Inflammatory macrophage treated with lipopolysaccharide for 1 hour (primary cell): ENCODE data around the gene C16orf89.
"Not testable (repeated sequence)": the region's sequence is repeated elsewhere in the genome, so short reads cannot be mapped to it uniquely, and the experiment has no call there.

Experiments used
- DNase-seq, 2 donors: peaks; one replicate each; pipeline ENCODE4 v3.0.0-alpha.2; 2020 to 2022

The C16orf89 gene

GRCh38 chr16:5059386-5060072 is 6.2 kb downstream of the C16orf89 start:
- DNase-seq: no peak

- peak in 1 of 2 donors; percentile 35 for DNase-seq
Measured at GRCh38 chr16:5058476-5058875, 7.3 kb downstream of the C16orf89 start.

GRCh38 chr16:5056352-5056751 is 9.4 kb downstream of the C16orf89 start:
- DNase-seq: peak; percentile 33 to 41

DNA sequence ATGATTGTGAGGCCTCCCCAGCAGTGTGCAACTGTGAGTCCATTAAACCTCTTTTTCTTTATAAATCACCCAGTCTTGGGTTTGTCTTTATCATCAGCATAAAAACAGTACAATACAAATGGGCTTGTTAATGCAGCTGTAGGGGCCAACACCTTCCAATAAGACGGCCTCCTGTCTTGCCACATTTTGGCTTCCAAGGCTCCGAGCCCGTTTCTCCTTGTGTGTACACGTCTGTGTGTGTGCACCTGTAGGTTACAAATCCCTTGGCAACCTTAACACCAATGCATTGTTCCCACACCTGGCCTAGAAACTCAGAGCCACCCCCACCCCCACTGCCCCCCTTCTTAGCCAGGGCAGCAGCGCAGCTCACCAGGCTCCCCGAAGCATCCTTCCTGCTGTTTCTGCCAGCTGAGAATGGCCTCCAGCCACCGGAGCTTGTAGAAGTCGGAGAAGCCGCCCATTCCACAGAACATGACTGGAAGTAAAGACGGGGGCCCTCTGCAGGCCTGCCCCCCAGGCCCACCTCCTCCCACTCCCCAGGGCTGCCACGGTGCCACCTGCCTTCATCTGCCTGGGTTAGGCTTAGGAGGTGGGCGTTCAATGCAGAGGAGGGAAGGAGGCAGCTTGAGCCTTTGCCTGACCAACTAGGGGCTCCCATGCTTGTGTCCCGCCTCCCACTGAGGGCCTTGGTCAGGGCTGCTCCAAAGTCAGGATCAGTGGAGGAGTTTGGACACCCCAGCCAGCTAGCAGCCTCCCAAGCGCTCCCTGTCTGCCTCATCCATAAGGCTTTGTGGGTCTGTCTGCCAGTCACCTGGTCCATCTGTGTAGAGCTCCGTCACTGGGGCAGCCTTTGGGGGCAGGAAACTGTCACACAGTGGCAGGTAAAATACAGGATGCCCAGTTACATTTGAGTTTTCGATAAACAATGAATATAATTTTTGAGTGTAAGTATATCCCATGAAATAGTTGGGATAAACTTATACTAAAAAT is 10.6 kb downstream of the C16orf89 start:
- DNase-seq: no peak

GRCh38 chr16:5046914-5047313 is 18.8 kb downstream of the C16orf89 start:
- DNase-seq: no peak

DNA sequence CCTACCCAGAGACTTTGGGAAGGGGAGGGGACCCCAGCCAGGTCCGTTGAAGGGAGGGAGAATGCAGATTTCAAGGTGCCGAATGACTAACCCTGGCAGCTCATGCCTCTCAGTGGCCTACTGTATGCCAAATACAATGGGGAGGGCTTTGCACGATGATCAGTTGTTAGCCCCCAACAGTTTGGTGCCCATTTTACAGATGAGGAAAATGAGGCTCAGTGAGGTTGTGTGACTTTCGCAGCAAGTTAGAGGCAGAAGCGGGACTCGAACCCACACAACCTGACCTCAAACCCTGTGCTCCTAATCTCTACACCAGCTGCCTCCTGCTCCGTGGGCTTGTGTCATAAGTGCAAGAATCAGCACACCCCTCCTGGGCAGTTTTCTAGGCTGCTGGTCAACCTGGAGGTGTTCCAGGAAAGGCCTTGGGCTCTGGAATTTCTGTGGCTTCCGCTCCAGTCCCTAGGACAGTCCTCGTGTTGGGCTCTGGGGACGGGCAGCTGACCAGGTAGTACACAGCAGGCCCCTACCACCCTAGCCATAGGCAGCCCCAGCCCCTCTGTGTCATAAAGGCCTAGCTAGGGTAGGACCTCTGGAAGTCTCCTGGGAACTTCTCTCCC is 20.1 kb downstream of the C16orf89 start:
- DNase-seq: no peak

- not testable (repeated sequence) for DNase-seq
Measured at GRCh38 chr16:5044581-5044980, 21.2 kb downstream of the C16orf89 start.

- no peak for DNase-seq
Measured at GRCh38 chr16:5044011-5044540, 21.7 kb downstream of the C16orf89 start.

DNA sequence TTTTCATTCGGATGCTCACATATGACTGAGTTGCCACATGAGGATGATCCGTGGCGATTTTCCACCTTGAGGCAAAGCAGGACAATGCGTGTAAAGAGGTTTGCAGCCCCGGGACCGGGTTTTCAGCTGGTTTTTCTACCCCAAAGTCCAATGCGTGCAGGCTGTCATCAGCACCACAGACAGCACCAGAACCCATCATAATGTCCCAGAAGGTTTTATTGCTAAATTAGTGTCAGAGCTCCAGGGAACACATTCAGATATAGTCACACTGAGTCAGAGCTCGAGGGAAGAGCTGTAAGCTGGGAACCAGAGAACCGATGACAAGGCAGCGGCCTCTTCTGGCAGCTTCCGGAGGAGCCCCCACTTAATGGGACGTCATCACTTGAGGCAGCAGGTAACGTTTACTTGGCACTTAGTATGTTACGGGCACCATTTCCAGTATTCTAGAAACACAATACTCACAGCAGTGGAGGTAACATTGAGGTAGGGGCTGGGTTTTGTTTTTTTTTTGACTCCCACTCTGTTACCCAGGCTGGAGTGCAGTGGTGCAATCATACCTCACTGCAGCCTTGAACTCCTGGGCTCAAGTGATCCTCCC is 23.1 kb downstream of the C16orf89 start:
- DNase-seq: no peak

DNA sequence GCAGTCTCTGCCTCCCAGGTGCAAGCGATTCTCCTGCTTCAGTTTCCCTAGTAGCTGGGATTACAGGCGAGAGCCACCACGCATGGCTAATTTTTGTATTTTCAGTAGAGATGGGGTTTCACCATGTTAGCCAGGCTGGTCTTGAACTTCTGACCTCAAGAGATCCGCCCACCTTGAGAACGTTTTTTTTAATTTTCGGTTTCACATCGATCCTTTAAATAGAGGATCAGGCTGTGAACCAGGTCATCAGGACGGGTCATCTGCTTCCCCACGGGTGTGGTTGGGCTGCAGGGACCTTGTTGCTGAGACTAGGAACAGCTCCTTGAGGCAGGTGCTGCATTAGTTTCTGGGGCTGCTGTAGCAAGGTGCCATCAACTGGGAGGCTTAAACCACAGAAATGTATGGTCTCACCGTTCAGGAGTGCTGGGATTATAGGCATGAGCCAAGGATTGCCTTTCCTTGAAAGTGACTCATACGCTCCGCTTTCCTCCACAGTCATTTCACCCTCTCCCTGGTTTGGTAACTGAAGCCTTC is 24.1 kb downstream of the C16orf89 start:
- no peak for DNase-seq

GRCh38 chr16:5040451-5040850 is 25.3 kb downstream of the C16orf89 start:
- no peak for DNase-seq

GRCh38 chr16:5036228-5037156 is 29.3 kb downstream of the C16orf89 start:
- no peak for DNase-seq

GRCh38 chr16:5035909-5036227 is 29.9 kb downstream of the C16orf89 start:
- DNase-seq: no peak

DNA sequence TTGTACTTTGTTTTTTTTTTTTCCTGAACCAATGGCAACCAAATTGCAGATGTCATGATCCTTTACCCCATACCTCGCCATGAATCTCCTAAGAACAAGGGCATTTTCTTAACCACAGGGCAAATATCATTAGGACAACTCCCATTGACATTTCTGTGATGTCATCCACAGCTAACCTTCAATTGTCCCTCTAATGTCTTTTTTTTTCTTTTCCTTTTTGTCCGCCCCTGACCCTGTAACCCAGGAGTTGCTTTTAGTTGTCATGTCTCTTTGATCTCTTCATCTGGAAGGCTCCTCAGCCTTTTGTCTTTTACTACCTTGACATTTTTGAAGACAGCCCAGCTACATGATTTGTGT is 31.6 kb downstream of the C16orf89 start:
- DNase-seq: no peak

DNA sequence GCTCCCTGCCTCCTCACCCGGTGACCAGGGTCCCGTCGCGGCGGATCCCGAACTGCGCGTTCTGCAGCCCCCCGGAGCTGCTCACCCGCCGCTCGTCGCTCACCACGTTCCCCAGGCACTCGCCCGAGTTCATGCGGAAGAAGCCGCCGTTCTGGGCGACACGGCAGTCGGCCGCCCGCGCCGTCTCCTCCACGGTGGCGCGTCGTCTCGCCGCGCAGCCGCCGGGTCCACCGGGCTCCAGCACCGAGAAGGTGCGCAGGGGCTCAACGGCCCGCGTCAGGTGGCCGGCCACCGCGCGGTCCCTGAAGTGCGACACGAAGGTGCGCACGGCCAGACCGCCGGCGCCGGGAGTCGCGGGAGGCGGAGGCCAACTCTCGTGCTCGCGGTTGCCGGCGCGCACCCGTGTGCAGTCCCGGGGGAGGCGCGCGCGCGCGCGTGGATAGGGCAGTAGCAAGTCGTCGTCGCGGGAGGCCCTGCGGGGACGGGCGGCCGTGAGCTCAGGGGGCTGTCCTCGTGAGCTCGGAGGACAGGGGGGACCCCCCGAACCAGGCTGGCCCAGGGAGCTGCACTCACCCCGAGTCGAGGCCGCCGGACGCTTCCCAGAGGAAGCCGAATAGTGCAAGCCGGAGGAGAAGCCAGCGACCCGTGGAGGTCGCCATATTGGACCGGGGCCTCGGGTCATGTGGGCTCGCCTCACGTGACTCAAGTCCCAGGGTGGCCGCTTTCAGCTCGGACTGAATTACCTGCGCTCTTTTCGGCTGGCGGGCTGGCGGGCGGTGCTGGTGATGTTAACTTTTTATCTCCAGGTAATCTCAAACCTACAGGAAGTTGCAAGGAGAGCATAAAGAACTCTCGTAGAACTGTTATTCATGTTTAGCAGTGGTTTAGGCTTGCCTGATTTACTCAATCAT is 32.2 kb downstream of the C16orf89 start, which contains the start of gene NAGPA:
Gene NAGPA (minus strand): TSS at position 680 of the 911 bp plus-strand sequence. CDS start 21 bp downstream, at position 659.
- peak; percentile 63 to 75 for DNase-seq

DNA sequence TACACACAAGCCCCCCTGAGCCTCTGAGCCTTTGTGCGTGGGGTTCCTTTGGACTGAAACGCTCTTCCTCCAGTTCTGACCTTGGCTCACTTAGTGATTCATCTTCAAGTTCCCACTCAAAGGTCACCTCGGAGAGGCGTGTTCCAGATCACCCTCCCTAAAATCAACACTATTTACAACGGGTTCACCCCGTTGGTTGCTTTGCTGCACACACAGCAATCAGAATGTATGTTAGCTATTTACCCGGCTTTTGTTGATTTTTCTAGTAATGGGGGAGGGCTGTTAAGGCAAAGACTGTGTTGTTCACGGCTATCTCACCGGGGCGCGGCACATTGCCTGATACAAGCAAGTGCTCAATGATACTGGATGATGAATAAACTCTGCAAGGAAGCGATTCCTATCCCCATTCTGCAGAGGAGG is 33.0 kb downstream of the C16orf89 start:
- DNase-seq: peak in 1 of 2 donors; percentile 23

GRCh38 chr16:5031601-5032000 is 34.2 kb downstream of the C16orf89 start:
- DNase-seq: no peak

- DNase-seq: no peak
Measured at GRCh38 chr16:5030251-5030870, 35.4 kb downstream of the C16orf89 start.

- DNase-seq: no peak
Measured at GRCh38 chr16:5028950-5029475, 36.7 kb downstream of the C16orf89 start.
